Activated naive CD4-positive, alpha-beta T cell treated with anti-CD3 and anti-CD28 coated beads, Interleukin-2, amount 10 ng/mL, durations not matched to agents 7 days and 5 days (primary cell): ENCODE results near the gene SPSB4.
A peak's percentile ranks its signal among the peaks of the same experiment; 100 is the strongest.
"Not testable (repeated sequence)": the region's sequence is repeated elsewhere in the genome, so short reads cannot be mapped to it uniquely, and the experiment has no call there.

ENCODE experiments used
- CTCF ChIA-PET: fragments of 350-600 bp; sonication (Branson Sonifier 250); formaldehyde crosslinking; loops from one replicate; lab custom pipeline; 2021; ENCODE audit warnings: antibody characterized with exemption; lab: Charles Lee
- DNase-seq: peaks from one replicate; pipeline ENCODE4 v3.0.0-alpha.2; 2020
- H3K27ac Mint-ChIP-seq: one replicate; pipeline ENCODE4 v1.8.0; 2021; ENCODE audit warnings: mild to moderate bottlenecking, moderate library complexity, mixed read lengths
- H3K27me3 Mint-ChIP-seq: one replicate; pipeline ENCODE4 v1.8.0; 2021; ENCODE audit warnings: mild to moderate bottlenecking, mixed read lengths
- H3K36me3 Mint-ChIP-seq: one replicate; pipeline ENCODE4 v1.8.0; 2021; ENCODE audit warnings: mixed read lengths
- H3K4me1 Mint-ChIP-seq: one replicate; pipeline ENCODE4 v1.8.0; 2021; ENCODE audit warnings: mixed read lengths
- H3K4me3 Mint-ChIP-seq: one replicate; pipeline ENCODE4 v1.8.0; 2021; ENCODE audit warnings: mild to moderate bottlenecking, moderate library complexity, mixed read lengths
- H3K9me3 Mint-ChIP-seq: one replicate; pipeline ENCODE4 v1.8.0; 2021; ENCODE audit warnings: mixed read lengths

The SPSB4 gene

GRCh38 chr3:141103067-141103466 is 51.9 kb downstream of the SPSB4 start:
- Mint-ChIP-seq H3K36me3 (no peaks in the 10 kb centered on the region), H3K27me3 (peaks cover 5% of the 10 kb centered on the region), H3K4me1 (no peaks in the 10 kb centered on the region), H3K27ac (no peak overlapping the region), H3K9me3 (no peaks in the 10 kb centered on the region), H3K4me3 (no peak overlapping the region)
- CTCF ChIA-PET, result interaction anchor here (0.5 to 4.8 kb wide), 6 partner anchors 86 to 204 kb away, joined by 3 to 45 read pairs (median 4); no protein-coding TSS in a partner anchor
- no peak for DNase-seq

GRCh38 chr3:141103503-141103902 is 52.4 kb downstream of the SPSB4 start:
- H3K27ac Mint-ChIP-seq, result no peak overlapping the region
- no peak overlapping the region for H3K4me3 Mint-ChIP-seq
- CTCF ChIA-PET, result interaction anchor here (0.5 to 4.8 kb wide), 5 partner anchors 86 to 172 kb away, joined by 3 to 45 read pairs (median 4); no protein-coding TSS in a partner anchor
- no peaks in the 10 kb centered on the region for H3K4me1 Mint-ChIP-seq
- no peak for DNase-seq
- H3K27me3 Mint-ChIP-seq, result peaks cover 5% of the 10 kb centered on the region
- H3K9me3 Mint-ChIP-seq, result no peaks in the 10 kb centered on the region
- no peaks in the 10 kb centered on the region for H3K36me3 Mint-ChIP-seq

GRCh38 chr3:141104151-141104821 is 53.1 kb downstream of the SPSB4 start:
- H3K9me3 Mint-ChIP-seq, result no peaks in the 10 kb centered on the region
- CTCF ChIA-PET, result interaction anchor here (1.8 to 4.8 kb wide), 3 partner anchors 88 to 105 kb away, joined by 4 to 45 read pairs (median 6); no protein-coding TSS in a partner anchor
- no peaks in the 10 kb centered on the region for H3K4me1 Mint-ChIP-seq
- H3K27ac Mint-ChIP-seq, result no peak overlapping the region
- H3K27me3 Mint-ChIP-seq, result peaks cover 5% of the 10 kb centered on the region
- H3K36me3 Mint-ChIP-seq, result no peaks in the 10 kb centered on the region
- no peak for DNase-seq
- H3K4me3 Mint-ChIP-seq, result no peak overlapping the region

- peak; percentile 74 for DNase-seq
- H3K4me1 Mint-ChIP-seq, result no peaks in the 10 kb centered on the region
- H3K9me3 Mint-ChIP-seq, result no peaks in the 10 kb centered on the region
- H3K36me3 Mint-ChIP-seq, result no peaks in the 10 kb centered on the region
- no peak overlapping the region for H3K27ac Mint-ChIP-seq
- CTCF ChIA-PET, result interaction anchor here (0.5 to 4.8 kb wide), 11 partner anchors 10 to 242 kb away, joined by 3 to 45 read pairs (median 3); no protein-coding TSS in a partner anchor
- peaks cover 5% of the 10 kb centered on the region for H3K27me3 Mint-ChIP-seq
- H3K4me3 Mint-ChIP-seq, result no peak overlapping the region
These were observed 54.9 kb downstream of the SPSB4 start for GRCh38 chr3:141105828-141106628.

GRCh38 chr3:141106842-141107241 is 55.7 kb downstream of the SPSB4 start:
- peaks cover 5% of the 10 kb centered on the region for H3K27me3 Mint-ChIP-seq
- no peak for DNase-seq
- no peaks in the 10 kb centered on the region for H3K36me3 Mint-ChIP-seq
- no peak overlapping the region for H3K27ac Mint-ChIP-seq
- H3K4me1 Mint-ChIP-seq, result no peaks in the 10 kb centered on the region
- no peaks in the 10 kb centered on the region for H3K9me3 Mint-ChIP-seq
- CTCF ChIA-PET, result interaction anchor here (4.8 kb wide), 1 partner anchor 108 kb away, joined by 45 read pairs; no protein-coding TSS in a partner anchor
- no peak overlapping the region for H3K4me3 Mint-ChIP-seq

- Mint-ChIP-seq H3K4me3 (no peak overlapping the region), H3K27me3 (peaks cover 5% of the 10 kb centered on the region), H3K9me3 (no peaks in the 10 kb centered on the region), H3K36me3 (no peaks in the 10 kb centered on the region), H3K4me1 (no peaks in the 10 kb centered on the region), H3K27ac (no peak overlapping the region)
- CTCF ChIA-PET, result no interaction called here
- DNase-seq, result no peak
These were observed 56.9 kb downstream of the SPSB4 start for GRCh38 chr3:141108039-141108438.

GRCh38 chr3:141109751-141110150 is 58.6 kb downstream of the SPSB4 start:
- H3K4me1 Mint-ChIP-seq, result no peaks in the 10 kb centered on the region
- H3K27ac Mint-ChIP-seq, result no peak overlapping the region
- no peak for DNase-seq
- H3K27me3 Mint-ChIP-seq, result no peaks in the 10 kb centered on the region
- no peak overlapping the region for H3K4me3 Mint-ChIP-seq
- H3K9me3 Mint-ChIP-seq, result no peaks in the 10 kb centered on the region
- no peaks in the 10 kb centered on the region for H3K36me3 Mint-ChIP-seq
- CTCF ChIA-PET, result interaction anchor here (1.2 kb wide), 1 partner anchor 44 kb away, joined by 4 read pairs; no protein-coding TSS in a partner anchor

- no peaks in the 10 kb centered on the region for H3K4me1 Mint-ChIP-seq
- CTCF ChIA-PET, result no interaction called here
- H3K27ac Mint-ChIP-seq, result no peak overlapping the region
These were observed 59.2 kb downstream of the SPSB4 start for GRCh38 chr3:141110322-141110721.

GRCh38 chr3:141111364-141112155 is 60.4 kb downstream of the SPSB4 start:
- H3K27ac Mint-ChIP-seq, result no peak overlapping the region
- H3K9me3 Mint-ChIP-seq, result no peaks in the 10 kb centered on the region
- CTCF ChIA-PET, result interaction anchor here (0.8 to 1.2 kb wide), 2 partner anchors 84 to 112 kb away, joined by 3 read pairs; no protein-coding TSS in a partner anchor
- H3K27me3 Mint-ChIP-seq, result no peaks in the 10 kb centered on the region
- no peaks in the 10 kb centered on the region for H3K36me3 Mint-ChIP-seq
- no peaks in the 10 kb centered on the region for H3K4me1 Mint-ChIP-seq
- H3K4me3 Mint-ChIP-seq, result no peak overlapping the region
- DNase-seq, result no peak

More at GRCh38 chr3:141110322-141110721, 59.2 kb downstream of the SPSB4 start:
- no peaks in the 10 kb centered on the region for H3K9me3 Mint-ChIP-seq
- DNase-seq, result no peak
- H3K4me3 Mint-ChIP-seq, result no peak overlapping the region
- H3K36me3 Mint-ChIP-seq, result no peaks in the 10 kb centered on the region
- H3K27me3 Mint-ChIP-seq, result no peaks in the 10 kb centered on the region

- no peak overlapping the region for H3K27ac Mint-ChIP-seq
- no peak for DNase-seq
- H3K27me3 Mint-ChIP-seq, result no peaks in the 10 kb centered on the region
- H3K4me3 Mint-ChIP-seq, result no peak overlapping the region
- CTCF ChIA-PET, result interaction anchor here (1.2 kb wide), 1 partner anchor 83 kb away, joined by 3 read pairs; no protein-coding TSS in a partner anchor
- H3K9me3 Mint-ChIP-seq, result no peaks in the 10 kb centered on the region
- H3K36me3 Mint-ChIP-seq, result no peaks in the 10 kb centered on the region
- no peaks in the 10 kb centered on the region for H3K4me1 Mint-ChIP-seq
These were observed 61.6 kb downstream of the SPSB4 start for GRCh38 chr3:141112686-141113297.

GRCh38 chr3:141113680-141114079 is 62.5 kb downstream of the SPSB4 start:
- H3K27me3 Mint-ChIP-seq, H3K4me3 Mint-ChIP-seq, H3K27ac Mint-ChIP-seq, H3K4me1 Mint-ChIP-seq, H3K9me3 Mint-ChIP-seq, H3K36me3 Mint-ChIP-seq, CTCF ChIA-PET, DNase-seq: not testable (repeated sequence)

- Mint-ChIP-seq H3K27ac (no peak overlapping the region), H3K36me3 (no peaks in the 10 kb centered on the region), H3K4me1 (no peaks in the 10 kb centered on the region), H3K4me3 (no peak overlapping the region), H3K27me3 (no peaks in the 10 kb centered on the region), H3K9me3 (no peaks in the 10 kb centered on the region)
- CTCF ChIA-PET, result no interaction called here
- no peak for DNase-seq
These were observed 63.1 kb downstream of the SPSB4 start for GRCh38 chr3:141114179-141114745.

- H3K9me3 Mint-ChIP-seq, result no peaks in the 10 kb centered on the region
These were observed 63.8 kb downstream of the SPSB4 start for GRCh38 chr3:141114816-141115460.

More at GRCh38 chr3:141114816-141115460, 63.8 kb downstream of the SPSB4 start:
- no peak overlapping the region for H3K27ac Mint-ChIP-seq
- DNase-seq, result no peak
- no peaks in the 10 kb centered on the region for H3K36me3 Mint-ChIP-seq
- H3K4me3 Mint-ChIP-seq, result no peak overlapping the region
- H3K4me1 Mint-ChIP-seq, result no peaks in the 10 kb centered on the region
- H3K27me3 Mint-ChIP-seq, result no peaks in the 10 kb centered on the region
- CTCF ChIA-PET, result interaction anchor here (0.6 to 2.5 kb wide), 6 partner anchors 14 to 104 kb away, joined by 3 to 7 read pairs (median 3); no protein-coding TSS in a partner anchor
